RWPE1 (cell line): ENCODE measurements around the gene EPHA8.

ENCODE experiments used
- CTCF ChIA-PET: fragments of 350-600 bp; sonication (Branson Sonifier 250); formaldehyde crosslinking; extraction: SDS; loops from one replicate; lab custom pipeline; 2021; lab: Yijun Ruan, JAX
- POLR2A ChIA-PET: fragments of 400-600 bp; formaldehyde crosslinking; extraction: SDS; loops from one replicate; lab custom pipeline; 2020; ENCODE audit warnings: antibody characterized with exemption; ENCODE audit not compliant: low non-redundant PET; lab: Yijun Ruan, JAX
- DNase-seq: peaks from one replicate; pipeline ENCODE4 v3.0.0; 2012; ENCODE audit warnings: low spot score
- H3K27ac ChIP-seq: fragments of 450-650 bp; 2 replicates; pipeline ENCODE4 v1.5.1; 2017
- TF ChIP-seq, protein P1 (sequence below): fragments of 450-650 bp; conservative IDR thresholded peaks from 2 replicates; pipeline ENCODE4 v1.5.1; 2017; ENCODE audit warnings: low read depth, mild to moderate bottlenecking

The EPHA8 gene

DNA sequence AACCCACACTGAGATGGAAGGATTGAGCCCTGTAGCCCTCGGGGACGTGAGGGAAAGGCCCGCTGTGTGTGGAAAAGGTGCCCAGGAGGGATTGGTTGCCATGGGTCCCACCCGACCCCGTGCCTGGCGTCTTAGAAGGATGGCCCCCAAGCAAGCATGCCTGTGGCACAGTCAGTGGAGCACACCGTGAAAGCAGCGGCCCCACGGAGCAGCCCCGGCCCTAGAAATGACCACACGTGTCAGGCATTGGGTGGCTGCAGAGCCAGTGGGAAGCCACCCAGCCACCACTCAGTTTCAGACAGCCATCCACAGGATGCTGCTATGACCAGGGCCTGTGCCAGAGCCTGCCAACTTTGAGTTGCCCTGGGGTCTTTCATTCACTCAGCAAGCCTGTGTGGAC, 13.3 kb upstream of the EPHA8 start:
- TF ChIP-seq, protein P1, sequence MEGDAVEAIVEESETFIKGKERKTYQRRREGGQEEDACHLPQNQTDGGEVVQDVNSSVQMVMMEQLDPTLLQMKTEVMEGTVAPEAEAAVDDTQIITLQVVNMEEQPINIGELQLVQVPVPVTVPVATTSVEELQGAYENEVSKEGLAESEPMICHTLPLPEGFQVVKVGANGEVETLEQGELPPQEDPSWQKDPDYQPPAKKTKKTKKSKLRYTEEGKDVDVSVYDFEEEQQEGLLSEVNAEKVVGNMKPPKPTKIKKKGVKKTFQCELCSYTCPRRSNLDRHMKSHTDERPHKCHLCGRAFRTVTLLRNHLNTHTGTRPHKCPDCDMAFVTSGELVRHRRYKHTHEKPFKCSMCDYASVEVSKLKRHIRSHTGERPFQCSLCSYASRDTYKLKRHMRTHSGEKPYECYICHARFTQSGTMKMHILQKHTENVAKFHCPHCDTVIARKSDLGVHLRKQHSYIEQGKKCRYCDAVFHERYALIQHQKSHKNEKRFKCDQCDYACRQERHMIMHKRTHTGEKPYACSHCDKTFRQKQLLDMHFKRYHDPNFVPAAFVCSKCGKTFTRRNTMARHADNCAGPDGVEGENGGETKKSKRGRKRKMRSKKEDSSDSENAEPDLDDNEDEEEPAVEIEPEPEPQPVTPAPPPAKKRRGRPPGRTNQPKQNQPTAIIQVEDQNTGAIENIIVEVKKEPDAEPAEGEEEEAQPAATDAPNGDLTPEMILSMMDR = no peak

GRCh38 chr1:22551591-22551990, 11.7 kb upstream of the EPHA8 start:
- ChIA-PET CTCF (interaction anchor here (0.8 kb wide), 1 partner anchor 47 kb away, joined by 3 read pairs; no protein-coding TSS in a partner anchor), POLR2A (no interaction called here)
- no peak for DNase-seq
- TF ChIP-seq, protein P1 = no peak
- H3K27ac ChIP-seq = no peak overlapping the region

More for the DNA sequence above, 13.3 kb upstream of the EPHA8 start:
- ChIA-PET POLR2A (no interaction called here), CTCF (no interaction called here)
- H3K27ac ChIP-seq = no peak overlapping the region
- DNase-seq = no peak

GRCh38 chr1:22552021-22552420, 11.3 kb upstream of the EPHA8 start:
- CTCF ChIA-PET = interaction anchor here (0.8 kb wide), 1 partner anchor 48 kb away, joined by 3 read pairs; no protein-coding TSS in a partner anchor
- TF ChIP-seq, protein P1 = no peak
- no peak for DNase-seq
- no peak overlapping the region for H3K27ac ChIP-seq
- POLR2A ChIA-PET = no interaction called here

DNA sequence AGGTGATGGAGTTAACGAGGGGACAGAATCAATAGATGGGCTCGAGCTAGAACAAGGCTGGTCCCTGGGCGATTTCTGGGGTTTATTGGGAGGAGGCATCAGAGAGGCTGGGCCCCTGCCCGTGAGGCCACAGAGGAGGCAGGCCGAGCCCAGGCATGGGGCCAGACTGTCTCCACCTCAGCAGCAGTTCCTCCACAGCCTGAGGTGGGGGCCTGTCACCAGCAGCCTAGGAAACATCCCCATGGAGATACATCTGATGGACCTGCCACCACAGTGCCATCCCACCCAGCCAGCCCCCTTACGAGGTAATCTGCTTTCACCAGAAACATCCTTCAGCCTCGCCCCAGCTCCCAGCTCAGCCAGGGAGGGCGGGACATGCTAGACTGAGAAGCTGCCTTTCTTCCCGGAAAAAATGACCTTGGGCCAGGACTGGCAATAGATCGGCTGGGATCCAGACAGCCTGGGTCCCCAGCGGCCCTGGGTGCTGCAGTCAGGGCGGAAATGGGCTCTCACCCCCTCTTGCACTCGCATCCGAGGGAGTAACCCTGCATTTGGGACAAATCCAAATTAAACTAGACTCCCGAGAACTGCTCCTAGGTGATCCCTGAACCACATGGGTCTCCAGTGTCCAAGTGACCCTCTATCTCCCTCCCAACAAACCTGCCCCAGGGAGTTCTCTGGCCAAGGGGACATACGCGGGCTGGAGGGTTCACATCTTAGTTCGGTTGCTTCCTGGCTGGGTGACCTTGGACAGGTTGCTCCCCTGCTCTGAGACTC, 10.0 kb upstream of the EPHA8 start:
- no peak for DNase-seq
- CTCF ChIA-PET = no interaction called here

DNA sequence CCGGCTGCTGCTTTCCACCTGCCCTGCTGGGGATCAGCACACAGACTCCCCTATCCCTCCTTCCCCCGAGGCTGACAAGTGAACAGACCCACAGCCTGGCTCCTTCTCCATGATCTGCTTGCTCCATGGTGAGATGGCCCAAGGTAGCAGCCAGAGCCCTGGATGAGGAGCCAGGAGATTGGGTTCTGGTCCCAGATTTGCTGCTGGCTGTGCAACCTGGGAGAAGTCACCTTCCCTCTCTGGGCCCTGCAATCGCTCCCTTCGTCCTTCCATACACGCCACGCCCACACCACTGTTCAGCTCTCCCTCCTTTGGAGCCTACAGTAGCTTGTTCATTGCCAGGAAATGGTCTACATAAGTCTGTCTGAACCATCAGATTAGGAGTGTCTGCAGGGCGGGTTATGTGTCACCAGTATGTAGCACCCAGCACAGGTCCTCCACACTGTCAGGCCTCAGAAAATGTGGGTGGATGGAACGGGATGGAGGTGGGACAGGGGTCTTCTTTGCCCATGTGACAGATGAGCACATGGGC, 9.2 kb upstream of the EPHA8 start:
- TF ChIP-seq, protein P1 = no peak
- DNase-seq = no peak
- POLR2A ChIA-PET = no interaction called here
- CTCF ChIA-PET = no interaction called here
- no peak overlapping the region for H3K27ac ChIP-seq

More for the DNA sequence above, 10.0 kb upstream of the EPHA8 start:
- TF ChIP-seq, protein P1 = no peak
- H3K27ac ChIP-seq = no peak overlapping the region
- POLR2A ChIA-PET = no interaction called here

DNA sequence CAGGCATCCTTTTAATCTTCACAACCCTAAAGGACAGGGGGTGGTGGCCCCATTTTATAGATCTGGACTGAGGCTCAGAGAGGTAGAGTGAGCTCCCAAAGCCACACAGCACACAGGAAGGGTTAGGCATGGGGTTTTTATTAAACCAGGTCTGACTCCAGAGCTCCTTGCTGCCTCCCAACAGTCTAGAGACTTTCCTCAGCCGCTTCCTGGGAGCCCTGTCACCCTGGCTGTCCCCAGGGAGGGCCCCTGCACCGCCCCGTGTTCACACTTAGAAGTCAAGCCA, 8.0 kb upstream of the EPHA8 start:
- no peak overlapping the region for H3K27ac ChIP-seq
- TF ChIP-seq, protein P1 = no peak
- ChIA-PET POLR2A (no interaction called here), CTCF (no interaction called here)
- no peak for DNase-seq
